OCI-LY7 (cell line): ENCODE data around the gene MRPS27. TPM values are rescaled to one million over a fixed set of nuclear protein-coding genes. Genes with fewer than 3 reads are reported as not detected.

ENCODE experiments used
- BruUV-seq: library from RNA; stranded (reverse); fragments of 400-500 nt; replicated peaks from 2 replicates; lab custom pipeline; 2021; lab: Mats Ljungman, UMichigan
- CTCF ChIA-PET: fragments of 300-600 bp; sonication (Branson Sonifier 250); formaldehyde crosslinking; loops from one replicate; lab custom pipeline; 2022; ENCODE audit warnings: antibody characterized with exemption; ENCODE audit not compliant: unreplicated experiment; lab: Charles Lee
- POLR2A ChIA-PET: fragments of 300-600 bp; sonication (Branson Sonifier 250); formaldehyde crosslinking; loops from one replicate; lab custom pipeline; 2022; ENCODE audit warnings: antibody characterized with exemption; lab: Charles Lee
- DNase-seq: peaks from one replicate; pipeline ENCODE4 v3.0.0-alpha.2; 2015; ENCODE audit warnings: low spot score
- H2AFZ ChIP-seq: fragments of 200-600 bp; sonication (generic), shearing (Covaris generic); 2 replicates; pipeline ENCODE4 v1.6.1; 2014; ENCODE audit warnings: mild to moderate bottlenecking, antibody characterized with exemption, low read length, moderate library complexity
- H3K27ac ChIP-seq: fragments of 200-600 bp; sonication (generic); 2 replicates; pipeline ENCODE4 v1.5.1; 2014; ENCODE audit warnings: mixed run types, low read depth, mild to moderate bottlenecking, moderate library complexity, low read length, inconsistent platforms; ENCODE audit not compliant: poor library complexity, severe bottlenecking
- H3K36me3 ChIP-seq: fragments of 200-600 bp; sonication (generic); 2 replicates; pipeline ENCODE4 v1.6.1; 2014; ENCODE audit warnings: mild to moderate bottlenecking, antibody characterized with exemption, low read length, moderate library complexity, mixed read lengths; ENCODE audit not compliant: insufficient read depth
- H3K4me1 ChIP-seq: fragments of 200-600 bp; sonication (generic); 2 replicates; pipeline ENCODE4 v1.5.1; 2014; ENCODE audit warnings: mild to moderate bottlenecking, low read length; ENCODE audit not compliant: insufficient read depth, poor library complexity, severe bottlenecking
- H3K4me2 ChIP-seq: fragments of 200-600 bp; sonication (generic); 2 replicates; pipeline ENCODE4 v1.6.1; 2014; ENCODE audit warnings: mild to moderate bottlenecking, low read length
- H3K4me3 ChIP-seq: fragments of 200-600 bp; sonication (generic); 2 replicates; pipeline ENCODE4 v1.5.1; 2014; ENCODE audit warnings: mild to moderate bottlenecking, low read depth, low read length; ENCODE audit not compliant: poor library complexity, severe bottlenecking
- H3K79me2 ChIP-seq: fragments of 200-600 bp; sonication (generic); 2 replicates; pipeline ENCODE4 v1.6.1; 2016; ENCODE audit warnings: low read depth, mild to moderate bottlenecking, low read length, moderate library complexity, mixed read lengths; ENCODE audit not compliant: insufficient read depth
- H3K9me2 ChIP-seq: fragments of 200-600 bp; sonication (generic); 2 replicates; pipeline ENCODE4 v1.6.1; 2016; ENCODE audit warnings: mild to moderate bottlenecking, low read length, mixed read lengths; ENCODE audit not compliant: insufficient read depth
- H3K9me3 ChIP-seq: fragments of 200-600 bp; sonication (generic); 2 replicates; pipeline ENCODE4 v1.6.1; 2014; ENCODE audit warnings: mild to moderate bottlenecking, mixed run types, low read length, mixed read lengths
- H4K20me1 ChIP-seq: fragments of 200-600 bp; sonication (generic); 2 replicates; pipeline ENCODE4 v1.6.1; 2014; ENCODE audit warnings: mild to moderate bottlenecking, antibody characterized with exemption, low read length, moderate library complexity, mixed read lengths; ENCODE audit not compliant: insufficient read depth
- CTCF ChIP-seq: fragments of 200-600 bp; sonication (generic); conservative IDR thresholded peaks from 2 replicates; pipeline ENCODE4 v1.5.1; 2014; ENCODE audit warnings: mild to moderate bottlenecking, antibody characterized with exemption, low read length, moderate library complexity, mixed read lengths
- EZH2phosphoT487 ChIP-seq: fragments of 200-600 bp; sonication (generic); IDR thresholded peaks from 2 replicates; pipeline ENCODE4 v1.6.1; 2018; ENCODE audit warnings: low read depth, borderline replicate concordance, mild to moderate bottlenecking, mixed run types, antibody characterized with exemption, low read length, moderate library complexity, mixed read lengths
- intact Hi-C: fragments of 100-400 bp; cut with micrococcal nuclease; formaldehyde crosslinking; loops from one replicate; pipeline ENCODE4 v1.10.0; 2022; ENCODE audit not compliant: unreplicated experiment
- total RNA-seq, 2 experiments: library from RNA; depleted of rRNA in 1 of 2; stranded (reverse); fragments of >200 nt in 1 of 2; shearing (Covaris generic) in 1 of 2; gene quantifications; 2 replicates each; pipeline ENCODE4 v1.2.3, GENCODE V29; 2014 to 2022

Gene MRPS27
- total RNA-seq, 2 experiments from 2014 or later = 62.6 to 70.9 TPM

- Histone ChIP-seq H3K4me2 (peak overlapping the region; percentile 72), H3K9me2 (no peaks in the 10 kb centered on the region), H3K4me3 (peak overlapping the region; percentile 17), H4K20me1 (no peaks in the 10 kb centered on the region), H3K4me1 (peaks cover 90% of the 10 kb centered on the region), H3K9me3 (no peaks in the 10 kb centered on the region), H2AFZ (0 out of 2 replicates have a peak overlapping the region, but pooled peaks have one; percentile 2), H3K79me2 (peaks cover 65% of the 10 kb centered on the region), H3K27ac (peak overlapping the region; percentile 86), H3K36me3 (peaks cover 71% of the 10 kb centered on the region)
- no peak for DNase-seq
- POLR2A ChIA-PET = interaction anchor here (0.6 to 7.5 kb wide), 7 partner anchors 10 to 520 kb away, joined by 3 to 97 read pairs (median 7); partner anchors contain the start of genes MRPS27 and PTCD2
- BruUV-seq = no TSS peak
- TF ChIP-seq CTCF (no peak), EZH2phosphoT487 (no peak)
- CTCF ChIA-PET = interaction anchor here (0.8 to 1.2 kb wide), 4 partner anchors 10 to 22 kb away, joined by 3 to 4 read pairs (median 4); no protein-coding TSS in a partner anchor
- intact Hi-C loops = loop anchor here (2.0 kb wide), 1 partner anchor 14 kb away; no protein-coding TSS in a partner anchor
These were observed 27.6 kb downstream of the MRPS27 start for GRCh38 chr5:72292411-72292810.

- H3K4me3 ChIP-seq = peak overlapping the region; percentile 17
- peaks cover 57% of the 10 kb centered on the region for H3K79me2 ChIP-seq
- peak; percentile 48 for DNase-seq
- no peaks in the 10 kb centered on the region for H3K9me3 ChIP-seq
- peak overlapping the region; percentile 59 for H3K4me2 ChIP-seq
- H3K4me1 ChIP-seq = peaks cover 90% of the 10 kb centered on the region
- no TSS peak for BruUV-seq
- H3K27ac ChIP-seq = peak overlapping the region; percentile 86
- ChIA-PET POLR2A (interaction anchor here (0.6 to 7.5 kb wide), 4 partner anchors 9 to 43 kb away, joined by 3 to 97 read pairs (median 8); no protein-coding TSS in a partner anchor), CTCF (interaction anchor here (1.0 to 1.2 kb wide), 2 partner anchors 13 to 14 kb away, joined by 3 to 4 read pairs; no protein-coding TSS in a partner anchor)
- intact Hi-C loops = no loop called here
- H3K36me3 ChIP-seq = peaks cover 72% of the 10 kb centered on the region
- H2AFZ ChIP-seq = no peak overlapping the region
- no peaks in the 10 kb centered on the region for H3K9me2 ChIP-seq
- no peak for TF ChIP-seq CTCF
- TF ChIP-seq EZH2phosphoT487 = no peak
- H4K20me1 ChIP-seq = no peaks in the 10 kb centered on the region
These were observed 28.4 kb downstream of the MRPS27 start for GRCh38 chr5:72291601-72292000.
